ENCODE measurements around the gene ACSL5. TPM values are rescaled to one million over a fixed set of nuclear protein-coding genes. Genes with fewer than 3 reads are reported as not detected.

ACSL5 gene
- total and polyA plus RNA-seq, 2 of the 8 experiments (the other 6 are each of a cell fraction or from before 2014, with no cell fraction given): not detected

DNA sequence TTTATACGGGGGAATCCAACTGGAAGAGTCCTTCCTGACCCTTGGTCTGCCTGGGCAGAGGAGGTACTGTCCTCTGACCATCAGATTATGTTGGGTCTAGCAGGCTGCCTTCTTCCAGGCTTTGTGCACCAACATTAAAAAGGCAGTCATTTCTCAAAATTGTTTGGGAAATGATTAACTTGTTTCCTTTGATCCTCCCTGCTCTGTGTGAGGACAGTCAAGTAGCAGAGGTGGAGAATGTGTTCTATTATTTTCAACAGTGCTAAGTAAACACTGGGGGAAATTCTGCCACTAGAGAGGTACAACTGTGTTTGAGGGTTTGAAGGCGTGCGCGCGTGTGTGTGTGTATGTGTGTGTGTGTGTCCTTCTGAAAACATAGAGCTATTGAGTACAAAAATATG, 20.6 kb downstream of the ACSL5 start (continued):
- no peak for TF ChIP-seq TAF1 (IDR thresholded peaks at IDR 0.05; ENCODE audit: low read depth, low read length)
- TF ChIP-seq SIX5 (IDR thresholded peaks at IDR 0.05; ENCODE audit: low read depth, low read length): no peak
- no peak for TF ChIP-seq RXRA (IDR thresholded peaks at IDR 0.05; ENCODE audit: insufficient read depth, low read depth, low read length)
- TF ChIP-seq, protein P1, sequence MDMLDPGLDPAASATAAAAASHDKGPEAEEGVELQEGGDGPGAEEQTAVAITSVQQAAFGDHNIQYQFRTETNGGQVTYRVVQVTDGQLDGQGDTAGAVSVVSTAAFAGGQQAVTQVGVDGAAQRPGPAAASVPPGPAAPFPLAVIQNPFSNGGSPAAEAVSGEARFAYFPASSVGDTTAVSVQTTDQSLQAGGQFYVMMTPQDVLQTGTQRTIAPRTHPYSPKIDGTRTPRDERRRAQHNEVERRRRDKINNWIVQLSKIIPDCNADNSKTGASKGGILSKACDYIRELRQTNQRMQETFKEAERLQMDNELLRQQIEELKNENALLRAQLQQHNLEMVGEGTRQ (IDR thresholded peaks at IDR 0.05; ENCODE audit: low read length): no peak
